DOHH2 (cell line): ENCODE results near the gene SLC35F4.

Experiments used
- H3F3A ChIP-seq: fragments of 200-600 bp; sonication (generic), shearing (Covaris generic); 2 replicates; pipeline ENCODE4 v1.6.0; 2016; ENCODE audit warnings: antibody characterized with exemption, mild to moderate bottlenecking; ENCODE audit not compliant: control insufficient read depth, insufficient read depth
- H3K27ac ChIP-seq: fragments of 200-600 bp; sonication (generic); 2 replicates; pipeline ENCODE4 v1.5.1; 2014; ENCODE audit warnings: low read depth, mild to moderate bottlenecking, low read length, moderate library complexity
- H3K27me3 ChIP-seq: fragments of 200-600 bp; sonication (generic); 2 replicates; pipeline ENCODE4 v1.6.1; 2014; ENCODE audit warnings: mild to moderate bottlenecking, low read length, mixed read lengths; ENCODE audit not compliant: control insufficient read depth
- H3K36me3 ChIP-seq: fragments of 200-600 bp; sonication (generic); 2 replicates; pipeline ENCODE4 v1.6.1; 2014; ENCODE audit warnings: mild to moderate bottlenecking, low read length, moderate library complexity, mixed read lengths; ENCODE audit not compliant: control insufficient read depth
- H3K4me1 ChIP-seq: fragments of 200-600 bp; sonication (generic); 2 replicates; pipeline ENCODE4 v1.6.1; 2014; ENCODE audit warnings: mild to moderate bottlenecking, low read length, mixed read lengths; ENCODE audit not compliant: control insufficient read depth
- H3K4me2 ChIP-seq: fragments of 200-600 bp; sonication (generic); 2 replicates; pipeline ENCODE4 v1.6.0; 2014; ENCODE audit warnings: mild to moderate bottlenecking, low read length, moderate library complexity
- H3K4me3 ChIP-seq: fragments of 200-600 bp; sonication (generic); 2 replicates; pipeline ENCODE4 v1.5.1; 2014; ENCODE audit warnings: mild to moderate bottlenecking, low read length, mixed read lengths
- H3K79me2 ChIP-seq: fragments of 200-600 bp; sonication (generic); 2 replicates; pipeline ENCODE4 v1.6.1; 2014; ENCODE audit warnings: mild to moderate bottlenecking, low read length, mixed read lengths; ENCODE audit not compliant: control insufficient read depth
- H3K9me2 ChIP-seq: fragments of 200-600 bp; sonication (generic); replicated peaks from 2 replicates; pipeline ENCODE4 v1.6.1; 2014; ENCODE audit warnings: mild to moderate bottlenecking, low read length, mixed read lengths; ENCODE audit not compliant: control insufficient read depth
- H3K9me3 ChIP-seq: fragments of 200-600 bp; sonication (generic); 2 replicates; pipeline ENCODE4 v1.6.1; 2014; ENCODE audit warnings: antibody characterized with exemption, low read length, mixed read lengths; ENCODE audit not compliant: control insufficient read depth, insufficient read depth
- H4K20me1 ChIP-seq: fragments of 200-600 bp; sonication (generic); 2 replicates; pipeline ENCODE4 v1.6.0; 2014; ENCODE audit warnings: low read depth, mild to moderate bottlenecking, antibody characterized with exemption, low read length, moderate library complexity; ENCODE audit not compliant: control insufficient read depth, insufficient read depth
- CTCF ChIP-seq: fragments of 200-600 bp; sonication (generic); IDR thresholded peaks from one replicate; pipeline ENCODE4 v1.5.1; 2014; ENCODE audit warnings: antibody characterized with exemption, mild to moderate bottlenecking, low read depth, low read length; ENCODE audit not compliant: poor library complexity, severe bottlenecking
- EZH2phosphoT487 ChIP-seq: fragments of 200-600 bp; sonication (generic); IDR thresholded peaks from 2 replicates; pipeline ENCODE4 v1.6.1; 2017; ENCODE audit warnings: borderline replicate concordance, mild to moderate bottlenecking, antibody characterized with exemption, low read length, moderate library complexity, mixed read lengths

The SLC35F4 gene

GRCh38 chr14:57898837-57899572 is 33.1 kb upstream of the SLC35F4 start:
- Histone ChIP-seq H3K79me2 (no peaks in the 10 kb centered on the region), H3K4me1 (no peaks in the 10 kb centered on the region), H3K36me3 (no peaks in the 10 kb centered on the region), H3K27ac (no peak overlapping the region), H3K27me3 (no peaks in the 10 kb centered on the region), H4K20me1 (no peaks in the 10 kb centered on the region), H3K4me2 (no peak overlapping the region), H3K9me2 (no peaks in the 10 kb centered on the region), H3K4me3 (no peak overlapping the region), H3F3A (no peaks in the 10 kb centered on the region), H3K9me3 (no peaks in the 10 kb centered on the region)
- TF ChIP-seq EZH2phosphoT487 = no peak
- no peak for TF ChIP-seq CTCF

GRCh38 chr14:57897144-57897748 is 31.4 kb upstream of the SLC35F4 start:
- Histone ChIP-seq H3K4me1 (no peaks in the 10 kb centered on the region), H3K27ac (no peak overlapping the region), H4K20me1 (no peaks in the 10 kb centered on the region), H3K36me3 (no peaks in the 10 kb centered on the region), H3K4me3 (no peak overlapping the region), H3K9me2 (no peaks in the 10 kb centered on the region), H3K4me2 (no peak overlapping the region), H3F3A (no peaks in the 10 kb centered on the region), H3K27me3 (no peaks in the 10 kb centered on the region), H3K9me3 (no peaks in the 10 kb centered on the region), H3K79me2 (no peaks in the 10 kb centered on the region)
- no peak for TF ChIP-seq CTCF
- TF ChIP-seq EZH2phosphoT487 = no peak

- H3K4me3 ChIP-seq = no peak overlapping the region
- no peak overlapping the region for H3K4me2 ChIP-seq
- H3K36me3 ChIP-seq = no peaks in the 10 kb centered on the region
- no peaks in the 10 kb centered on the region for H3K79me2 ChIP-seq
- no peaks in the 10 kb centered on the region for H3K4me1 ChIP-seq
- H3K9me2 ChIP-seq = no peaks in the 10 kb centered on the region
- H3K27ac ChIP-seq = no peak overlapping the region
- no peaks in the 10 kb centered on the region for H4K20me1 ChIP-seq
- no peaks in the 10 kb centered on the region for H3K27me3 ChIP-seq
- TF ChIP-seq CTCF (no peak), EZH2phosphoT487 (no peak)
- H3F3A ChIP-seq = no peaks in the 10 kb centered on the region
- H3K9me3 ChIP-seq = no peaks in the 10 kb centered on the region
Measured at GRCh38 chr14:57889245-57889644, 23.4 kb upstream of the SLC35F4 start.
